H9 (cell line): Measurements from ENCODE around the gene TEX48. TPM values are rescaled to one million over a fixed set of nuclear protein-coding genes. Genes with fewer than 3 reads are reported as not detected.

Source experiments
- DNase-seq: peaks from one replicate; pipeline ENCODE4 v3.0.0-alpha.2; 2017
- H2AFZ ChIP-seq: one replicate; pipeline ENCODE4 v1.6.1; 2013; ENCODE audit warnings: mild to moderate bottlenecking, low read length, control low read depth, moderate library complexity
- H2AK5ac ChIP-seq: 2 replicates; pipeline ENCODE4 v1.6.1; 2013; ENCODE audit warnings: low read length, control low read depth, mixed read lengths; ENCODE audit not compliant: insufficient read length
- H2BK120ac ChIP-seq: one replicate; pipeline ENCODE4 v1.6.1; 2013; ENCODE audit warnings: low read depth, mild to moderate bottlenecking, low read length, control low read depth, inconsistent platforms; ENCODE audit not compliant: poor library complexity, severe bottlenecking
- H2BK12ac ChIP-seq: 2 replicates; pipeline ENCODE4 v1.6.1; 2013; ENCODE audit warnings: low read length, control low read depth, mixed read lengths, low read depth; ENCODE audit not compliant: insufficient read length
- H2BK15ac ChIP-seq: 2 replicates; pipeline ENCODE4 v1.6.1; 2013; ENCODE audit warnings: low read depth, low read length, control low read depth
- H2BK20ac ChIP-seq: one replicate; pipeline ENCODE4 v1.6.1; 2013; ENCODE audit warnings: low read depth, mild to moderate bottlenecking, low read length, control low read depth, inconsistent platforms; ENCODE audit not compliant: poor library complexity, severe bottlenecking
- H2BK5ac ChIP-seq: 2 replicates; pipeline ENCODE4 v1.6.1; 2013; ENCODE audit warnings: low read length, control low read depth, mixed read lengths; ENCODE audit not compliant: insufficient read length
- H3K14ac ChIP-seq: 2 replicates; pipeline ENCODE4 v1.6.1; 2013; ENCODE audit warnings: low read length, control low read depth; ENCODE audit not compliant: insufficient read depth
- H3K18ac ChIP-seq: 2 replicates; pipeline ENCODE4 v1.6.1; 2013; ENCODE audit warnings: low read depth, mild to moderate bottlenecking, mixed read lengths, low read length, control low read depth; ENCODE audit not compliant: insufficient read length
- H3K23ac ChIP-seq: 2 replicates; pipeline ENCODE4 v1.6.1; 2013; ENCODE audit warnings: low read length, control low read depth, mixed read lengths, low read depth; ENCODE audit not compliant: insufficient read length
- H3K23me2 ChIP-seq: 2 replicates; pipeline ENCODE4 v1.6.1; 2013; ENCODE audit warnings: low read depth, mild to moderate bottlenecking, mixed read lengths, low read length, control low read depth; ENCODE audit not compliant: insufficient read length, poor library complexity, severe bottlenecking
- H3K27ac ChIP-seq: 2 replicates; pipeline ENCODE4 v1.5.1; 2013; ENCODE audit warnings: low read length, control low read depth, mixed read lengths, low read depth; ENCODE audit not compliant: insufficient read length
- H3K27me3 ChIP-seq: 2 replicates; pipeline ENCODE4 v1.6.1; 2013; ENCODE audit warnings: low read length, control low read depth, inconsistent platforms; ENCODE audit not compliant: insufficient read depth
- H3K4ac ChIP-seq: 2 replicates; pipeline ENCODE4 v1.6.1; 2013; ENCODE audit warnings: low read depth, mild to moderate bottlenecking, control low read depth, inconsistent platforms, low read length, moderate library complexity
- H3K4me1 ChIP-seq: 2 replicates; pipeline ENCODE4 v1.6.1; 2013; ENCODE audit warnings: low read length, control low read depth, inconsistent platforms; ENCODE audit not compliant: insufficient read depth
- H3K4me2 ChIP-seq: 2 replicates; pipeline ENCODE4 v1.6.1; 2013; ENCODE audit warnings: low read length, control low read depth, mixed read lengths; ENCODE audit not compliant: insufficient read length, insufficient read depth
- H3K56ac ChIP-seq: 2 replicates; pipeline ENCODE4 v1.6.1; 2013; ENCODE audit warnings: low read depth, mild to moderate bottlenecking, mixed read lengths, low read length, control low read depth; ENCODE audit not compliant: insufficient read length
- H3K79me1 ChIP-seq: 2 replicates; pipeline ENCODE4 v1.6.1; 2013; ENCODE audit warnings: low read depth, mild to moderate bottlenecking, moderate library complexity, low read length, control low read depth, inconsistent platforms; ENCODE audit not compliant: insufficient read depth, poor library complexity, severe bottlenecking
- H3K79me2 ChIP-seq: 2 replicates; pipeline ENCODE4 v1.6.1; 2013; ENCODE audit warnings: low read length, control low read depth, inconsistent platforms; ENCODE audit not compliant: insufficient read depth
- H3K9ac ChIP-seq: 2 replicates; pipeline ENCODE4 v1.6.1; 2013; ENCODE audit warnings: low read length, control low read depth, mixed read lengths; ENCODE audit not compliant: insufficient read length; ENCODE audit errors: extremely low read depth
- H3K9me3 ChIP-seq: one replicate; pipeline ENCODE4 v1.6.1; 2013; ENCODE audit warnings: low read depth, low read length, inconsistent platforms; ENCODE audit not compliant: control insufficient read depth
- H3T11ph ChIP-seq: one replicate; pipeline ENCODE4 v1.6.1; 2013; ENCODE audit warnings: mild to moderate bottlenecking, low read length, control low read depth, inconsistent platforms
- H4K20me1 ChIP-seq: one replicate; pipeline ENCODE4 v1.6.1; 2013; ENCODE audit not compliant: control insufficient read depth, insufficient read length, insufficient read depth
- H4K5ac ChIP-seq: 2 replicates; pipeline ENCODE4 v1.6.1; 2013; ENCODE audit warnings: low read depth, mild to moderate bottlenecking, mixed read lengths, low read length, control low read depth; ENCODE audit not compliant: insufficient read length
- H4K8ac ChIP-seq: replicated peaks from 2 replicates; pipeline ENCODE4 v1.6.1; 2013; ENCODE audit warnings: low read length, control low read depth, mixed read lengths, low read depth; ENCODE audit not compliant: insufficient read length
- H4K91ac ChIP-seq: 2 replicates; pipeline ENCODE4 v1.6.1; 2013; ENCODE audit warnings: low read depth, mild to moderate bottlenecking, moderate library complexity, mixed read lengths, low read length, control low read depth; ENCODE audit not compliant: insufficient read length
- H3K27ac Mint-ChIP-seq, 3 experiments: 2 replicates in 2 of 3; 3 replicates in 1 of 3; pipeline ENCODE4 v1.8.0; 2020 to 2021; ENCODE audit warnings: mixed read lengths in 3 of 3, mild to moderate bottlenecking in 1 of 3, moderate library complexity in 1 of 3
- H3K27me3 Mint-ChIP-seq: 2 replicates; pipeline ENCODE4 v1.8.0; 2021; ENCODE audit warnings: low read depth, mild to moderate bottlenecking, moderate library complexity, mixed read lengths
- H3K36me3 Mint-ChIP-seq, 3 experiments: 2 replicates in 2 of 3; 3 replicates in 1 of 3; pipeline ENCODE4 v1.8.0; 2020 to 2021; ENCODE audit warnings: low read depth in 3 of 3, mixed read lengths in 3 of 3; ENCODE audit not compliant: insufficient read depth in 1 of 3
- H3K4me1 Mint-ChIP-seq, 2 experiments: 2 replicates each; pipeline ENCODE4 v1.8.0; 2020; ENCODE audit warnings: mixed read lengths in 2 of 2
- H3K4me3 Mint-ChIP-seq, 2 experiments: 2 replicates in 1 of 2; 3 replicates in 1 of 2; pipeline ENCODE4 v1.8.0; 2020 to 2021; ENCODE audit warnings: mild to moderate bottlenecking in 2 of 2, mixed read lengths in 2 of 2, moderate library complexity in 1 of 2
- H3K9me3 Mint-ChIP-seq, 2 experiments: 2 replicates in 1 of 2; 3 replicates in 1 of 2; pipeline ENCODE4 v1.8.0; 2020; ENCODE audit warnings: mild to moderate bottlenecking in 2 of 2, mixed read lengths in 2 of 2, moderate library complexity in 1 of 2
- CTCF ChIP-seq: fragments of 200-600 bp; sonication (generic); conservative IDR thresholded peaks from 3 replicates; pipeline ENCODE4 v1.8.0; 2021; ENCODE audit warnings: antibody characterized with exemption, mild to moderate bottlenecking
- WGBS: extraction: QIAGEN DNeasy Blood & Tissue Kit; methylation state at CpG from one replicate; pipeline ENCODE4 v1.1.7; 2013; ENCODE audit warnings: missing lambda C conversion rate, low lambda C conversion rate, mixed read lengths; ENCODE audit not compliant: insufficient read length; ENCODE audit errors: extremely low coverage; 5-methylcytosine and 5-hydroxymethylcytosine counted together
- total RNA-seq: library from RNA; stranded (reverse); gene quantifications from 2 replicates; pipeline ENCODE4 v1.2.1, GENCODE V29; 2021

TEX48 gene
- total RNA-seq, 1 experiment from 2014 or later = not detected

- Histone ChIP-seq H4K91ac (no peak overlapping the region), H3K27ac (no peak overlapping the region), H3K27me3 (no peaks in the 10 kb centered on the region), H3K23ac (no peak overlapping the region), H3K18ac (no peak overlapping the region), H3K9ac (no peak overlapping the region), H3K56ac (no peak overlapping the region), H3K4me2 (no peak overlapping the region), H2AK5ac (no peak overlapping the region), H2BK15ac (no peak overlapping the region), H3T11ph (no peak overlapping the region), H3K23me2 (no peaks in the 10 kb centered on the region), H4K5ac (no peak overlapping the region), H3K9me3 (no peaks in the 10 kb centered on the region), H2BK5ac (no peak overlapping the region), H3K79me1 (no peaks in the 10 kb centered on the region), H2BK20ac (no peak overlapping the region), H2BK12ac (no peak overlapping the region), H2BK120ac (no peak overlapping the region), H3K79me2 (no peaks in the 10 kb centered on the region), H4K20me1 (no peaks in the 10 kb centered on the region), H3K4me1 (no peaks in the 10 kb centered on the region), H4K8ac (no peak overlapping the region), H3K4ac (no peak overlapping the region), H3K14ac (no peak overlapping the region), H2AFZ (no peak overlapping the region)
- WGBS = no CpG with 5 or more reads among the region's 12 CpGs
- Mint-ChIP-seq H3K27me3 (peaks cover 2% of the 10 kb centered on the region), H3K4me3 (no peak overlapping the region), H3K36me3 (no peaks in the 10 kb centered on the region), H3K9me3 (no peaks in the 10 kb centered on the region), H3K27ac (no peak overlapping the region), H3K4me1 (peaks cover 4 to 7% of the 10 kb centered on the region in 2 experiments; a peak in 2 of 4 replicates)
- no peak for DNase-seq
- TF ChIP-seq CTCF = no peak
Measured at GRCh38 chr9:114656301-114656700, 25.7 kb downstream of the TEX48 start.
